Stimulated activated CD8-positive, alpha-beta memory T cell treated with anti-CD3 and anti-CD28 coated beads, Interleukin-4, amount 100 ng/mL, for 4 hours (primary cell): ENCODE measurements around the gene NGF.
"Not testable (repeated sequence)": the region's sequence is repeated elsewhere in the genome, so short reads cannot be mapped to it uniquely, and the experiment has no call there.

Source experiments
- DNase-seq, 2 donors: peaks; one replicate each; pipeline ENCODE4 v3.0.0-alpha.2; 2020; ENCODE audit warnings: low read depth in 2 of 2, low spot score in 1 of 2

Gene NGF

DNA sequence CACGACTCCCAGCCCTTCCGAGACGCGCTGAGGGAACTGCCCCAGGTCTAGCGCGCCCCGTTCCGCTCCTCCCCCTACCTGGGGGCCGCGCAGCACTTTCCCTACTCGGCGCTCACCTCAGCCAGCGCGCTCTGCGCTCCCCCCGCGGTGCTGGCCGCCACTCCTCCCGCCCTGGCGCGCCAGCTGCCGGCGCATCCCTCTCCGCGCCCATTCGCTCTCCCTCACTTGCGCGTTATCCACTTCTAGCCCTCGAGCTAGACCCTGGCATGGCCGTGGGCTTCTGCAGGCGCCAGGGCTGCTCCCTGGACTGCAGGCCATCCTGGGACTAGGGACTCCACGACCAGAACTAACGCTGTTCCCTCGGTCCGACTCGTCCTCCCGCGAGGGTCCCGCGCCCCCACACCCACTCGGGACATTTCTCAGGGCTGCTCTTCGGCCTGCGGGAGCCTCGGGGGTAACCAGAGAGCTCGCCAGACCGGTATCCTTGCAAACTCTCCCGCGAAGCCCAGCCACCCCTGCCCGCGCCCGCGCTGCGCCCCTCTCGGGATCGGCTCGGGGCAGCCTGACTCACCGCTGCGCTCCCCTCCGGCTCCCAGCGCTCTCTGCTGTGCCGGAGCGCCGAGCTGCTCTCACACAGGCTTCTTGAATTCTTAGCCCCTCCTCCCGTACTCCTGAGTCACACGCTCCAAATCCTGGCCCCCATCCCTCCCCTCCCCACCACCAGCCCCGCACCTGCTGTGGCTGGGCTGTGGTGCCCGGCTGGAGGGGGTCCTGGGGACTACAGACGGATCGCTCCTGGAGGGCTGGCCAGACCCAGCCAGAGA is at the start of gene NGF:
Gene NGF, minus strand, starts transcription at position 617 of the 824 bp plus-strand sequence. CDS start 51,454 bp downstream, outside the sequence.
- no peak for DNase-seq

DNA sequence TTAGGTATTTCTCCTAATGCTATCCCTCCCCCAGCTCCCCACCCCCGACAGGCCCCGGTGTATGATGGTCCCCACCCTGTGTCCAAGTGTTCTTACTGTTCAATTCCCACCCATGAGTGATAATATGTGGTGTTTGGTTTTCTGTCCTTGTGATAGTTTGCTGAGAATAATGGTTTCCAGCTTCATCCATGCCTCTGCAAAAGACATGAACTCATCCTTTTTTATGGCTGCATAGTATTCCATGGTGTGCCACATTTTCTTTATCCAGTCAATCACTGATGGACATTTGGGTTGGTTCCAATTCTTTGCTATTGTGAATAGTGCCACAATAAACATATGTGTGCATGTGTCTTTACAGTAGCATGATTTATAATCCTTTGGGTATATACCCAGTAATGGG is 45.4 kb upstream of the NGF start:
- DNase-seq = not testable (repeated sequence)

DNA sequence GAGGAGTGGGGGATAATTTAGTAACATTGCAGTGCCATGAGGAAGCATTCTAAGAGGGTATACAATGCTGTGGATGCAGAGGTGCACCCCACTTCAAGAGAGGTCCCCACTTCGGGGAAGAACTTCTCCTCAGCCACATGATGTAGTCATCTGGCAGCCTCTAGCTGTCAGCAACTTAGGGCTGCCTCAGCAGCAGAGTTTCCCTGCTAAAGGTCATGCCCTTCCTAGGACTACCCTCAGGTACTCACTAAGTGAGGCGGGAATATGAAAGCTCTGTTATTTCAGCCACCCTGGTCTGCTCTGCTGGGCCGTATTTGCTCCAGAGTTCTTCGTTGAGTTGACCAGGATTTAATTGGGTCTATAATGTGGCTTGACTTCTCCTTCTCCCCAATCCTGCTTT is 41.9 kb upstream of the NGF start:
- no peak for DNase-seq

DNA sequence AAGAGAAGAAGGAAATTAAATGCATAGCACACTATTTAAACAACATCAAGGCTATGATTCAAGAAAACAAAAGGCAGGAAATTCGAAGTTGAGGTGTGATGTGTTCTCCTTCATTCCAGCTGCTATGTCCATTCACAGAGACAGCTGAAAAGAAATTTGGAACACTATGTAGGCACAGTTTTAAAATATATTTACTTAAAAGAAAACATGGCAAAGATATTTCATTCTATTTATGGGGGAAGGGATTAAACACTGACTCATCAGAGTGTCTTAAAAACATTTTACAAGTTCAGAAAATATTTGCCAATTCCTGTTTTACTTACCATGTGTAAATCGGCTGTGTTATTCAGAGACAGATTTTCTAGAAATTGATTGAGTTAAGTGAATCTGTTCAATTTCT is 39.4 kb upstream of the NGF start:
- no peak for DNase-seq

DNA sequence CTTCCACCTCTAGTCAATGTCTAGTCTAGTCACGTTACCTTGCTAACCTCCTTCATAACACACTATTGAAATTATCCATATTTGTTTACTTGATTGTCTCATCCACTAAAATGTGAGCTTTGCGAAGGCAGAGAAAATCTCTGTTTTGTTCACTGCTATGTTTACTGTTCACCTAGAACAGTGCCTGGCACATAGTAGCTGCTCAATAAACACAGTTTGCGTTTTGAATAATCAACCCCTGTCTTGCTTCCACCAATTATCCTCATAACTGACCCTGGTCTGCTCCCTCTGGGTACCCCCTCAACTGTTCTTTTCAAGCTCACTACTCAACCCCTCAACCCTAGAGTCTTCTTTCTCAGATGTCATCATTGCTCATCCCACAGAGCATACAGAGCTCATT is 36.5 kb upstream of the NGF start:
- no peak for DNase-seq

DNA sequence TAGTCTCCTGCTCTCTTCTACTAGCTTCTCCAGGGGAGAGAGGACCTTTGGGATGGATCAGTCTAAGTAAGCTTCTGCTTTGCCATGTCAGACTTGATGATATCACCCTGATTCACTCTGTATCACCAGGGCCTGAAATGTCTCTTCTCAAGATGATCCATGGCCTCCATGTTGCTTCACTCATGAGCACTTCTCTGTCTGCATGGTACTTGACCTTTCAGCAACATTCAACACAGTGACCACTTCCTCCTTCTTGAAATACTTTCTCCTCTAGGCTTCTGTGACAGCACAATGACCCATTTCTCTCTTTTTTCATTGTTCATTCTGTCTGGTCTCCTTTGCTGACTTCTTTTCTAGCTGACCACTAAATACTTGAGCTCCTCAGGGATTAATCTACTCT is 35.3 kb upstream of the NGF start:
- no peak for DNase-seq

DNA sequence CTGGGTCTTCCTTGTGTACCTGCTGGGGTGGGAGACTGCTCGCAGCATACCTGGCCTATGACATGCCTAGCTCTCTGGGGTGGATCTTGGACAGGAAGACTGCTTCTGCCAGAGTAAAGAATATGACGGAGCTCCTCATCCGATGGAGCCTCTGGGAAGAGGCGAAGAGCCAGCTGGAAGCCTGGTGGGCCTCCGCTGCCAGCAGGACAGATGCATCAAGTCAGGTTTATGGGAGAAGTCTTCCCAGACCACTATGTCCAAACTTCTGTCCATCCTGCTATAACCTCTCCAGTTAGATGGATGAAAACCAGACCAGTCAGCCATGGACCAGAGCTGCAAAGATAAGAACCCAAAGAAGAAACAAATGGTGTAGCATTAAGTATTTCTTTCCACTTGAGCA is 27.7 kb upstream of the NGF start:
- no peak for DNase-seq

DNA sequence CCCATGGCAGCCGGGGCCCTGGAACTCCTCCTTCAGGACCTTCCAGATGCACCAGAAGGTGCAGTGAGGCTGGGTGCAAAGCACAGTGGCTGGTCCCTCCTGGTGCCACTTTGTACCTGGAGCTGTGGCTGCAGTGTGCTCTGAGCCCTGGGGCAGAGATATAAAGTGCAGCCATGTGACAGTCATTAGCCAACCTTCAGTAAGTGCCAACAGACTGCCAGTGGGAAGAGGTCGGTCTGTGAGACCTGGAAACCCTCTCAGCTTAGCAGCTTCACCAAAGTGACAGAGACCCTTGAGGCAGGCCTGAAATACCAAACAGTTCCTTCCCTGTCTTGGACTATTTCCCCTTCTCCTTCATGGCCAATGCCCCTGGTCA is 26.7 kb upstream of the NGF start:
- DNase-seq = no peak

DNA sequence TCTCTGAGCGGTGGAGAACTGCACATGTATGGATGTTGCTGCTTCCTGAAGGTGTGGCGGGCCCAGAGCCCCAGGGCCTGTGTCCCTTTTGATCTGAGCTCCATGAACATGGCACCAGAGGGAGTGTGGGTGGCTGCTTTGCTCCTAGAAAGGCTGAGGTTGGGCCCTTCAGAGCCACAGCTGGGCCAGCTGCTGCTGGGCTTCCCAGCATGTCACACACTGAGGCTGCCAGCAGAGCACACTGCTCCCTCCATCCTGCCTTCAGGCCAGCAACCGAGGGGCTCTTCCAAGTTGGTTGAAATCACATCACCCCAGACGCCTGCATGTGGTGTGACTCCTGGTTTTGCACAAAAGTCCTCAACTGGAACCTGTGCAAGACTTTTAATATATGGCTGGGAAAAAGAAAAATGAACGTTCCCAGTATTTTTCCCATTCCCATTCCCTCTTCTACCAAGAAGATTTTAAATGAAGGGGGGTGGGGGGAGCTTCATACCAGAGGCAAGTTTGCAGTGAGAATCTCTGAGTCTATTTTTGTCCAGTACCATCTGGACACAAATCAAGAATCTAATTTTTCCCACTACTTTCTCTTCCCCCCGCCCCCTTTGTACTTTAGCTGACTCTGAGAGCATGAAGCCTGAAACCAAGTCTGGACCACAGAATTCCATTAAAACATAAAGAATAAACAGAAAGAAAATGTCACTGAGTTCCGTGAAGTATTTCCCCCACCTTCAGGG is 26.2 kb upstream of the NGF start:
- no peak for DNase-seq

DNA sequence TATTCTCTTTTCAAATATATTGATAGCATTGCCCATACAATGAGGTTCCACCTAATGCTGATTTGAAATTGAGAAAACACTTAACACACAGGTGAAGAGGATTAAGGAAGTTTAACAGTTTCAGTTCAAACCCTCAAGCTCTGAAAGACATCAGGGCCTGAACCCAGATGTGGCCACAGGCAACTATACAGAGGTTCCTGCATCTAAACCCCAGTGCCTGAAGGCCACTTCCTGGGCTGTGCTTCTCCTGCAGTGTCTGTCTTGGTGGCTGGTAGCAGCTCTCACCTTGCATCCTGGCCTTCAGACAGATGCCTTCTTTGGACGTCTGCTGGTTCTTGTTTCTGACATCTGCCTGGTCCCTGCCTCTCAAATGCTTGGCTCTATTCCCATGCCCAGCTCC is 25.1 kb upstream of the NGF start:
- DNase-seq = no peak

DNA sequence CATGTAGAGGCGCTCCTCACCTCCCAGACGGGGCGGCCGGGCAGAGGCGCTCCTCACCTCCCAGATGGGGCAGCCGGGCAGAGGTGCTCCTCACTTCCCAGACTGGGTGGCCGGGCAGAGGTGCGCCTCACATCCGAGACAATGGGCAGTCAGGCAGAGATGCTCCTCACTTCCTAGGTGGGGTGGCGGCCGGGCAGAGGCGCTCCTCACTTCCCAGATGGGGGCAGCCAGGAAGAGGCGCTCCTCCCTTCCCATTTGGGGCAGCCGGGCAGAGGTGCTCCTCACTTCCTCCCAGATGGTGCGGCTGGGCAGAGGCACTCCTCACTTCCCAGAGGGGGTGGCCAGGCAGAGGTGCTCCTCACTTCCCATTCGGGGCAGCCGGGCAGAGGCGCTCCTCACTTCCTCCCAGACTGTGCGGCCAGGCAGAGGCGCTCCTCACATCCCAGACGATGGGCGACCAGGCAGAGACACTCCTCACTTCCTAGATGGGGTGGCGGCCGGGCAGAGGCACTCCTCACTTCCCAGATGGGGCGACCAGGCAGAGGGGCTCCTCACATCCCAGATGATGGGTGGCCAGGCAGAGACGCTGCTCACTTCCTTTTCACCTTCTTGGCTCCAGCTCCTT is 22.6 kb upstream of the NGF start:
- DNase-seq = not testable (repeated sequence)

DNA sequence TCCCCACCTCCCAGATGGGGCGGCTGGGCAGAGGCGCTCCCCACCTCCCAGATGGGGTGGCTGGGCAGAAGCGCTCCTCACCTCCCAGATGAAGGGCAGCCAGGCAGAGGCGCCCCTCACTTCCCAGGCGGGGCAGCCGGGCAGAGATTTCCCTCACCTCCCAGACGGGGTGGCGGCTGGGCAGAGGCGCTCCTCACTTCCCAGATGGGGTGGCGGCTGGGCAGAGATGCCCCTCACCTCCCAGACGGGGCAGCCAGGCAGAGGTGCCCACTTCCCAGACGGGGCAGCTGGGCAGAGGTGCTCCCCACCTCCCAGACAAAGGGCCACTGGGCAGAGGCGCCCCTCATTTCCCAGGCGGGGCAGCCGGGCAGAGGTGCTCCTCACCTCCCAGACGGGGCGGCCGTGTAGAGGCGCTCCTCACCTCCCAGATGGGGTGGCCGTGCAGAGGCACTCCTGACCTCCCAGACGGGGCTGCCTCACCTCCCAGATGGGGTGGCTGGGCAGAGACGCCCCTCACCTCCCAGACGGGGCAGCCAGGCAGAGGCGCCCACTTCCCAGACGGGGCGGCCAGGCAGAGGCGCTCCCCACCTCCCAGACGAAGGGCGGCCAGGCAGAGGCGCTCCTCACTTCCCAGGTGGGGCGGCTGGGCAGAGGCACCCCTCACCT is 21.9 kb upstream of the NGF start:
- not testable (repeated sequence) for DNase-seq

DNA sequence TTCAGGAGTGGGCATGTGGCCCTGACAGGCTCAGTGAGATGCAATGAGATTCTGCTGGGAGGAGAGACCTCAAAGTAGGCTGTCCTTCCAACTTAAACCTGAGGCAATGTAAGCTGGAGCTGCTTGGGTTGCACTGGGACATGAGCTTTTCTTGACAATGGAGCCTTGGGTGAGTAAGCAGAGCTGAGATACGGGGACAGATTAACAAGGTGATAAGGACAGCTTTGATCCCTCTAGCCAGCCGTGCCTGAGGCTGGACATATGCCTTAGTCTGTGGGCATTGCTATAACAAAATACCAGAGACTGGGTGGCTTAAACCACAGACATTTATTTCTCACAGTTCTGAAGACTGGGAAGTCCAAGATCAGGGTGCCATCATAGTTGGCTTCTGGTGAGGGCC is 18.3 kb upstream of the NGF start:
- no peak for DNase-seq

DNA sequence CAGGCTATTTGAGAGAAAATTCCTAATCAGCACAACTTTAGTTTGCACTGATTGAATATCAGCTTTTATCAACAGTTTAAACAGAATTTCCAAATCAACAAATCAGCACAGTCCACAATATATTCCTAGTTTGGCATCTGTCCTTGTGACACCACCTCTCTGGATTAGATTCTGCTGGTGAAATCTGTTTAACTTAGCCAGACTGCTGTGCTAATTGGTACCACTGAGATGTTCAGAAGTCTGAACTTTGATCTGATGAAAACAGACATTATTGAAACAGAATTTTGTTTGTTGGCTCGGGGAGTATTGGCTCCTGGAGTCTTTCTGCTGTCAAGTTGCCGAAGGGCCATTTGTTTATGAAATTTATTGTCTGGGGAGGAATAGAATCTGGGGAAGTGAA is 17.0 kb upstream of the NGF start:
- no peak for DNase-seq

DNA sequence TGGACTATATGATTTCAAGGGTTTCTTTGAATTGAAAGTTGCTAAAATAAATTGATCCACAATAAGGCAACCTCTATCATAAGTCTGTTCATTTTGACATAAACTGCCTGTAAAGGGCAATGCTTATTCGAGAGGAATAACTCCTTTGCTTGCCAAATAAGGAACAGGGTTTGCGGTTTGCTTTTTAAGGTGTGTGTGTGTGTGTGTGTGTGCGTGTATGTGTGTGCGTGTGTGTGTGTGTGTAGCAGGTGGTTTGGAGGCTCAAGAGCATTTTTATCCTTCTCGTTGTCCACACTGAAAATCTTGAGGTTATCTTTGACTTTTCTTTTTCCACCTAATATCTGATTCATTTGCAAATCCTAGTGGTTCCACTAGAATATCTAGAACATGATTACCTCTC is 13.1 kb upstream of the NGF start:
- no peak for DNase-seq

DNA sequence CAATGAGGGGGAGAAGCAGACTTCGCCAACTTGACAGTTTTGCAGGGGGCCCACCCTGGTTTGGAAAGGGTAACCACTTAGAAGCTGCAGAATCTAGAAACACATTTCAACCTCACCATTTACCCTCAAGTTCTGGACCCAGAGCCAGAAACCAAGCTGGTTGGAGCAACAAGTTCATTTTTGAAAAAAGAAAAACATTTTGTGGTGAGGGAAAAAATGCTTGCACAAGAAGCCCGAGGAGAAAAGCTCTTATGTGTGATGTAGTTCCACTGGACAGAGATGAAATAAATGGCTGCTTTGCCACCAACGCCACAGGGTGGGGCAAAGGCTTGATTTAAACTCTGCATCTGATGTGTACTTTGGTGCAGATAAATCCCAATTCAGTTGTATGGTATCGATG is 10.6 kb upstream of the NGF start:
- DNase-seq = no peak

DNA sequence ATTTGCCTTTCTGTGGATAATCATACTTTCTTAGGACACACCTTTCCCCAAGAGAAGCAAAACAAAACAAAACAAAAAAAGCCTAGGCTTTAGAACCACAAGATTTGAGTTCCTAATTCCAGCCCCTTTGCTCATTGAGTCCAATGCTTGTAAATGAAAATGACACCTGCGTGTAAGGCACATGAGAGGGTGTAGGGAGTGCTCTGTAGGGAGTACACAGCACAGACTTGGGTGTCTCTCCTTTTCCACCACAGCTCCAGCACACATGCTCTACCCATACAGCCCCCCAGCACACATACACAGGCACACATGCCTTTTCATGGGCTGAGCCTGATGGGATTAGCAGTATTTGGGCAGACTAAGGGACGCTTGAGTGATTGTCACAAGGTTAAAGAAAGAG is 9.2 kb upstream of the NGF start:
- DNase-seq = no peak

DNA sequence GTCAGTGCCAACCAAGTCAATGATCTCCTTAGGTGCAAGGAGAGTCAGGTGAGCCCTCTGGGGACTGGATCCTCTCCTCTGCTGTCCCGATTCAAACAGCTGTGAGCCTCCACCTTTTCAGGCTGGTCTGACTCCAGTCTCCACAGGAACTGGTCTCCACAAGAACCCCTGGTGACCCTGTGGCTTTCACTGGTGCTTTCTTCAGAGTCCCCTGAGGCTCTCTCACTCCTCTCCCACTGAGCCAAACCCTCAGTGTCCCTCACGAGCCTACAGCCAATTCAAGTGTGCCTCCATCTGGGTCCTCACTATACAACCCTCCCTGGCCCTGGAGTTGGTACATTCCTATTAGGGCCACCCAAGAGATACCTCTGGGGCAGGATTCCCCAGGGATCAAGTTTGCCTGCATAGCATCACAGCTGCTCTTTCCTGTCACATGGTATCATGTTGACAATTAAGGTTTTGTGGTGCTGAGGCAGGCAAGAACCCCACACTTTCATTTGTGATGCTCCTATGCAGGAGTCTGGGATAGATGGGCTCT is 5.2 kb upstream of the NGF start:
- DNase-seq = no peak

DNA sequence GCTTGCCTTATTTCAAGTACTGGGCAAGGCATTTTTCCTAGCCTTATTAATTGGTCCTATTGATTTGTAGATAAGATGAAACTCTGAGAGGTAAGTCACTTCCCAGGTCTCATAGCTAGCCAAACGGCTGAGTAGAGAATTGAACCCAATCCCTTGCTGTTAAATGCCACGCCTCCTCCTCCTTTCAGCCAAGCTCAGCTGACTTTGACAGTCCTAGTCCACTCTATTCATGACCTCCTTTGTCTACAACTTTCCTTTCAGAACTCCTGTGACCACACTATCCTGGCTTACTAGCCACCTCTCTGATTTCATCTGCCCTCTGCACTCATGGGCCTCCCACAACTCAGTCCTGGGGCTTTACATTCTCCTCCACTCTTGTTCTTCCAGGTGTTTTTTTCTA is 3.9 kb upstream of the NGF start:
- DNase-seq = no peak

DNA sequence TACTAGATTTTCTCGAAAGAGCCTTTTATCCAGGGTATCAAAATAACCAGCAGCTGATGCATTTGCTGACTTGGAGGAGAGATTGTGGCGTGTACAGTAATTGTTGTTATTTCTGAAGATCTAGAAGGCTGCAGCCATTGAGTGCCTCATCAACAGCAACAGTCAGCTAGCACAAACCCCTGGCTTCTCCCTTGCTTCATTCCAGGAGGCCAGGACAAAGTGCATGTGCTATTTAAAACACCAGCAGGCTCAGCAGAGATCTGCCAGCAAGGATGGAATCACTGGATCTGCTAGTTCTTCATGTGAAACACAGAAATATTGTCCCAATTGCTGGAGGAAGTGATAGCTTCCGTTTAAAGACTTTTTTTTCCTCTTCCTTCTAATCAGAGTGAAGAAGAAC is 2.8 kb upstream of the NGF start:
- DNase-seq = no peak

DNA sequence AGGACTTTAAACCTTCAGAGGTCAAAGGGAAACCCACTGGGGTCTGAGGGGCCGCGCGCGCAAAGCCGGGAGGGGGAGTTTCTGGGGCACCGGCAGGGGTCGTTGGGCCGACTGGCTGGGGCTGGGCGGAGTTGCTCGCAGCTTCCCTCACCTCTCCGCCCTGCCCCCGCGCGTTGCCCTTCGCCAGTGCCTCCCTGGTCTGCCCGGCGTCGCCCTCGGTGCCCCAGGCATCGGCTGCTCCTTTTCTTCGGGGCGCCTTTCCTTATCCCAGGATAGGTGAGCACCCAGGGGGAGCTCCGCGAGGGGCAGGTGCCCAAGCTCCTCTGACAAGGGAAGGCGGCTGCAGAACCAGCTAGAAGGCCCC is 390 bp upstream of the NGF start:
- DNase-seq = no peak

DNA sequence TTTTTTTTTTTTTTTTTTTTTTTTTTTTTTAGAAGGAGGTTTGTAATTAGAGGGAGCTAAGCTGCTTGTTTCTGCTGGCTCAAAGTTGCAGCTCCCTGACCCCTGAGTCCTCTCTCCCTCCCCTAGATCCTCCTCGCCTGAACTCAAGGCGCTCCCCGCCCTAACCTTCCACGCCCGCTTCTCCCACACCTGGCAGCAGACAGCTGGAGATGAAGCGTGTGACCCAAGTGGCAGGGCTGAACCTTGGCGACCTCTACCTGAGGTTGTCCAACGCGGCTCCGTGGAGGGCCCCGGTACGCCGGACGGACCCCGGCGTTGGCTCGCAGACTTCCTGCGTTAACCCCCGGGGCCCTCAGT is 795 bp downstream of the NGF start:
- DNase-seq = no peak
